Fibroblast of mammary gland (primary cell): ENCODE results near the gene PRKAR1B.

Experiments
- DNase-seq: peaks from one replicate; pipeline ENCODE4 v3.0.0-alpha.2; 2010; ENCODE audit warnings: low read depth
- H3K4me3 ChIP-seq: 2 replicates; pipeline ENCODE4 v1.5.1; 2011; ENCODE audit warnings: low read depth, mild to moderate bottlenecking, low read length, moderate library complexity; ENCODE audit not compliant: control insufficient read depth
- CTCF ChIP-seq: conservative IDR thresholded peaks from 2 replicates; pipeline ENCODE4 v1.5.1; 2011; ENCODE audit warnings: low read depth, low read length, inconsistent platforms; ENCODE audit not compliant: control insufficient read depth, insufficient read depth

The PRKAR1B gene

GRCh38 chr7:559396-559705, 167.7 kb downstream of the PRKAR1B start:
- no peak for TF ChIP-seq CTCF
- H3K4me3 ChIP-seq = no peak overlapping the region
- no peak for DNase-seq

- TF ChIP-seq CTCF = no peak
- H3K4me3 ChIP-seq = no peak overlapping the region
- no peak for DNase-seq
These were observed 169.6 kb downstream of the PRKAR1B start for GRCh38 chr7:557558-557881.

- TF ChIP-seq CTCF = no peak
- H3K4me3 ChIP-seq = no peak overlapping the region
- no peak for DNase-seq
These were observed 170.1 kb downstream of the PRKAR1B start for GRCh38 chr7:556837-557557.

- TF ChIP-seq CTCF = no peak
- no peak for DNase-seq
- H3K4me3 ChIP-seq = no peak overlapping the region
These were observed 170.7 kb downstream of the PRKAR1B start for GRCh38 chr7:556291-556826.

- no peak for TF ChIP-seq CTCF
- no peak overlapping the region for H3K4me3 ChIP-seq
- no peak for DNase-seq
These were observed 171.4 kb downstream of the PRKAR1B start for GRCh38 chr7:555551-556160.

- H3K4me3 ChIP-seq = no peak overlapping the region
- DNase-seq = no peak
- no peak for TF ChIP-seq CTCF
These were observed 173.4 kb downstream of the PRKAR1B start for GRCh38 chr7:553636-554111.
